ENCODE results near the gene IL1R2. TPM values are rescaled to one million over a fixed set of nuclear protein-coding genes. Genes with fewer than 3 reads are reported as not detected.

IL1R2 gene
- total RNA-seq, 2 donors from 2014 or later = 0.73 TPM; not detected in 1

GRCh38 chr2:101958061-101958460 is 33.7 kb upstream of the IL1R2 start:
- H3K27ac Mint-ChIP-seq = no peak overlapping the region
- H3K9ac ChIP-seq (ENCODE audit: extremely low read depth, low read length, poor library complexity, severe bottlenecking) = no peak overlapping the region
- H3K4me1 Mint-ChIP-seq = no peaks in the 10 kb centered on the region

GRCh38 chr2:101960819-101961337 is 30.9 kb upstream of the IL1R2 start:
- H3K27me3 ChIP-seq (ENCODE audit: control insufficient read depth, insufficient read depth, low read length, poor library complexity, severe bottlenecking) = no peaks in the 10 kb centered on the region
- Mint-ChIP-seq H3K4me1 (no peaks in the 10 kb centered on the region), H3K27me3 (ENCODE audit: insufficient read depth) (no peaks in the 10 kb centered on the region), H3K4me3 (no peak overlapping the region), H3K36me3 (ENCODE audit: low read depth) (no peaks in the 10 kb centered on the region), H3K9me3 (peaks cover 12% of the 10 kb centered on the region), H3K27ac (no peak overlapping the region)
- H3K4me1 ChIP-seq (ENCODE audit: control insufficient read depth, insufficient read depth, low read length) = no peaks in the 10 kb centered on the region
- no peak overlapping the region for H3K4me3 ChIP-seq (ENCODE audit: low read length)
- H3K36me3 ChIP-seq (ENCODE audit: control insufficient read depth, insufficient read depth, low read length) = no peaks in the 10 kb centered on the region
- peaks cover 10% of the 10 kb centered on the region for H3K9me3 ChIP-seq (ENCODE audit: control insufficient read depth, low read length)
- TF ChIP-seq CTCF (conservative IDR thresholded peaks at IDR 0.05) = no peak
- DNase-seq = no peak
- H3K9ac ChIP-seq (ENCODE audit: extremely low read depth, low read length, poor library complexity, severe bottlenecking) = no peak overlapping the region
- 79 to 84% methylated on average over 6 to 7 of the region's 7 CpGs for WGBS, 2 experiments (ENCODE audit: insufficient coverage in 1 of 2, insufficient read length in 1 of 2)
- H3K27ac ChIP-seq (ENCODE audit: low read depth, low read length) = no peak overlapping the region

More at GRCh38 chr2:101958061-101958460, 33.7 kb upstream of the IL1R2 start:
- Mint-ChIP-seq H3K4me3 (no peak overlapping the region), H3K9me3 (peaks cover 12% of the 10 kb centered on the region), H3K36me3 (ENCODE audit: low read depth) (no peaks in the 10 kb centered on the region), H3K27me3 (ENCODE audit: insufficient read depth) (no peaks in the 10 kb centered on the region)
- no peak overlapping the region for H3K4me3 ChIP-seq (ENCODE audit: low read length)
- H3K36me3 ChIP-seq (ENCODE audit: control insufficient read depth, insufficient read depth, low read length) = no peaks in the 10 kb centered on the region
- no peaks in the 10 kb centered on the region for H3K4me1 ChIP-seq (ENCODE audit: control insufficient read depth, insufficient read depth, low read length)
- DNase-seq = no peak
- 48 to 56% methylated on average over 1 to 2 of the region's 2 CpGs for WGBS, 2 experiments (ENCODE audit: insufficient coverage in 1 of 2, insufficient read length in 1 of 2)
- peaks cover 10% of the 10 kb centered on the region for H3K9me3 ChIP-seq (ENCODE audit: control insufficient read depth, low read length)
- no peak for TF ChIP-seq CTCF (conservative IDR thresholded peaks at IDR 0.05)
- no peak overlapping the region for H3K27ac ChIP-seq (ENCODE audit: low read depth, low read length)
- no peaks in the 10 kb centered on the region for H3K27me3 ChIP-seq (ENCODE audit: control insufficient read depth, insufficient read depth, low read length, poor library complexity, severe bottlenecking)

DNA sequence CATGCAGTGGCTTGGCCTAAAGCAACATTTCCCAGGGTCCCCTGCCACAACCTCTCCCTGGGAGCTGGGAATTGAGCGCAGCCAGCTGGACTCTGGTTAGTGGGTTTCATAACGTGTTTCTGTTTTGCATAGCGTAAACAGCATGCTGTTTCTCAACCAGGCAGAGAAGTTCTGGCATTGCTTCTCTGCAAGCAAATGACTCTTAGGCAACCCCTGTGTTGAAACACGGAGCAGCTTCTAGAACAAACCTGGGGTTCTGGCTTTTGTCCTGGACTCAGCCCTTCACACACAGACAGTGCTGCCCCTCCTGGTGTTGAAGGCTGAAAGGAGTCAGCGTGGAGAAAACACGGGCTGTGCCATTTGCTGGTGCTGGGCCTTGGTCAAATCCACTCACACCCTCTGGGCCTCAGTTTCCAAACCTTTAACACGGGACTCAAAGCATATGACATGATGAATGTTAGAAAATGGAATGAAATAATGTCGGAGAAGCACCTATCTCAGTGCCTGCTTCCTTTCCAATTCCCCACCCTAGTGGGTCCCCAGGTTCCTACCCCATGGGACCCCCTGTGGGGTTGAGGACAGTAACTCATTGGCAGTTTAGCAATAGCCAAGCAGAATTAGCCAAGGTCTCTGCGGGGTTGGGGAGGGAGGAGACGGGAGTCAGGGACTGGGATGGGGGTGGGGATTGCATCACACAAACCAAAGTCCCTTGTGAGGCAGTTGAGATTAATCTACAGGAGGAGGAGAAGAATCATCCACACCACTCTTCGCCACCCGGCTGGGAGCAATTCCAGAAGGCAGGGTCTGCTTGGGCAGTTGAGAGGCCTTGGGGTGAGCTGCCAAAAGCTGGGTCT is 30.2 kb upstream of the IL1R2 start:
- H3K4me1 Mint-ChIP-seq = no peaks in the 10 kb centered on the region
- H3K4me3 Mint-ChIP-seq = no peak overlapping the region
- no peaks in the 10 kb centered on the region for H3K36me3 Mint-ChIP-seq (ENCODE audit: low read depth)
- Histone ChIP-seq H3K27me3 (ENCODE audit: control insufficient read depth, insufficient read depth, low read length, poor library complexity, severe bottlenecking) (no peaks in the 10 kb centered on the region), H3K4me3 (ENCODE audit: low read length) (no peak overlapping the region), H3K27ac (ENCODE audit: low read depth, low read length) (no peak overlapping the region), H3K36me3 (ENCODE audit: control insufficient read depth, insufficient read depth, low read length) (no peaks in the 10 kb centered on the region), H3K9me3 (ENCODE audit: control insufficient read depth, low read length) (peaks cover 10% of the 10 kb centered on the region), H3K9ac (ENCODE audit: extremely low read depth, low read length, poor library complexity, severe bottlenecking) (no peak overlapping the region), H3K4me1 (ENCODE audit: control insufficient read depth, insufficient read depth, low read length) (no peaks in the 10 kb centered on the region)
- no peaks in the 10 kb centered on the region for H3K27me3 Mint-ChIP-seq (ENCODE audit: insufficient read depth)
- 89 to 93% methylated on average over 4 to 12 of the region's 12 CpGs for WGBS, 2 experiments (ENCODE audit: insufficient coverage in 1 of 2, insufficient read length in 1 of 2)
- no peak for DNase-seq
- peaks cover 12% of the 10 kb centered on the region for H3K9me3 Mint-ChIP-seq
- H3K27ac Mint-ChIP-seq = no peak overlapping the region
- TF ChIP-seq CTCF (conservative IDR thresholded peaks at IDR 0.05) = no peak

All from endodermal cell (in vitro differentiated cells).